ENCODE measurements around the gene IGFBP7.

Gene IGFBP7

DNA sequence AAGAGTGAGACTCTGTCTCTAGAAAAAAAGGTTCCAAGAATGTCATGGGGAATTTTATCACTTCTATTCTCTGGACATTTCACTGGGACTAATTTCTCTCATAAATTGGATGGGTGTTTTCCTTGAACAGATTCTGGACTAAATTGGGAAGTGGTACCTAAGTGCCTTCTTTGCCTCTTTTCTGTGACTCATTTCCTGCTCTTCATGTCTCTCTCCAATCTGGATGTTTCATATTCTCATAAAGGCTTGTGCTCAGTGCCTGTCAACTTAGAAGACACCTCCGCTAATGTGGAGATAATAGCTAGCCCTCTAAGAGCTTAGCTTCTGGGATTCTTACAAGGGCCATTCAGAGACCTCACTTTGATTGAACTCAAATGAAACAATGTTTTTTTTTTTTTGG, 38.0 kb upstream of the IGFBP7 start:
- no peaks in the 10 kb centered on the region for H3F3A ChIP-seq (ENCODE audit: control insufficient read depth, insufficient read depth)
- H3K9me2 ChIP-seq (replicated peaks; ENCODE audit: control insufficient read depth, low read length) = no peaks in the 10 kb centered on the region
- no peak overlapping the region for H3K27ac ChIP-seq (ENCODE audit: low read depth, low read length)
- H3K4me3 ChIP-seq (ENCODE audit: low read length) = no peak overlapping the region
- no peak for TF ChIP-seq EZH2phosphoT487 (IDR thresholded peaks at IDR 0.05; ENCODE audit: borderline replicate concordance, low read length)
- TF ChIP-seq, protein P1, sequence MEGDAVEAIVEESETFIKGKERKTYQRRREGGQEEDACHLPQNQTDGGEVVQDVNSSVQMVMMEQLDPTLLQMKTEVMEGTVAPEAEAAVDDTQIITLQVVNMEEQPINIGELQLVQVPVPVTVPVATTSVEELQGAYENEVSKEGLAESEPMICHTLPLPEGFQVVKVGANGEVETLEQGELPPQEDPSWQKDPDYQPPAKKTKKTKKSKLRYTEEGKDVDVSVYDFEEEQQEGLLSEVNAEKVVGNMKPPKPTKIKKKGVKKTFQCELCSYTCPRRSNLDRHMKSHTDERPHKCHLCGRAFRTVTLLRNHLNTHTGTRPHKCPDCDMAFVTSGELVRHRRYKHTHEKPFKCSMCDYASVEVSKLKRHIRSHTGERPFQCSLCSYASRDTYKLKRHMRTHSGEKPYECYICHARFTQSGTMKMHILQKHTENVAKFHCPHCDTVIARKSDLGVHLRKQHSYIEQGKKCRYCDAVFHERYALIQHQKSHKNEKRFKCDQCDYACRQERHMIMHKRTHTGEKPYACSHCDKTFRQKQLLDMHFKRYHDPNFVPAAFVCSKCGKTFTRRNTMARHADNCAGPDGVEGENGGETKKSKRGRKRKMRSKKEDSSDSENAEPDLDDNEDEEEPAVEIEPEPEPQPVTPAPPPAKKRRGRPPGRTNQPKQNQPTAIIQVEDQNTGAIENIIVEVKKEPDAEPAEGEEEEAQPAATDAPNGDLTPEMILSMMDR (IDR thresholded peaks at IDR 0.05; ENCODE audit: low read depth, low read length, poor library complexity, severe bottlenecking) = no peak
- no peak overlapping the region for H3K4me2 ChIP-seq (ENCODE audit: low read length)
- H3K4me1 ChIP-seq (ENCODE audit: control insufficient read depth, low read length) = no peaks in the 10 kb centered on the region
- H3K36me3 ChIP-seq (ENCODE audit: control insufficient read depth, low read length) = no peaks in the 10 kb centered on the region
- no peaks in the 10 kb centered on the region for H4K20me1 ChIP-seq (ENCODE audit: control insufficient read depth, insufficient read depth, low read depth, low read length)
- no peaks in the 10 kb centered on the region for H3K9me3 ChIP-seq (ENCODE audit: control insufficient read depth, insufficient read depth, low read length)
- H3K27me3 ChIP-seq (ENCODE audit: control insufficient read depth, low read length) = no peaks in the 10 kb centered on the region
- H3K79me2 ChIP-seq (ENCODE audit: control insufficient read depth, low read length) = no peaks in the 10 kb centered on the region

DNA sequence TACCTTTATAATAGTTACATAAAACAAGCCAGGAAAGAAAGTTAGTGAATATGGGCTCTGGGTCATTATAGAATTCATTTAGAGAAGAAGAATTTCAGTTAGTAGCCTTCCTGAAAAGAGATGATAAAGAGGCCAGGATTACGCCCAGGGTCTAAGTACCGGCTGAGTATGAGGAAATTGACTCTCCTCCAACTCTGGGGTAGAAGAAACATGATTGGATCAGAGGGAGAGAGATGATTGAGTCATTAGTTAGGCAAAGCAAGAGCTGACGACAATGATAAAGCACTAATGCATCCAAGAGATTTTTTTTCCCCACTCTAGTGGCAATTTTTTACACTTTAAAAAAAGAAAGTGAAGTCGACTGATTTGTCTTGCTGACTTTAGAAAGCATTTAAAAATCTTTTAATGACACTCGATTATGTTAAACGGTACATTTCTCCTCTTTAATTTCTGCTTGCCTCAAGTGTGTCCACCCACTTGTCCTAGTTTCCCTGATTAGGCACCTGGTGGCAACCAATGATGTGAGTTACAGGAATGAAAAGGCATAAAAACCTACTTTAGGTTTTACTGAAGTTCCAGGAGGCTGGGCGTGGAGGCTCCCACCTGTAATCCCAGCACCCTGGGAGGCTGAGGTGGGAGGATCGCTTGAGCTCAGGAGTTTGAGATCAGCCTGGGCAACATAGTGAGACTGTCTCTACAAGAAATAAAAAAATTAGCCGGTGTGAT, 37.3 kb upstream of the IGFBP7 start:
- Histone ChIP-seq H3K4me1 (ENCODE audit: control insufficient read depth, low read length) (no peaks in the 10 kb centered on the region), H3K27ac (ENCODE audit: low read depth, low read length) (no peak overlapping the region)

DNA sequence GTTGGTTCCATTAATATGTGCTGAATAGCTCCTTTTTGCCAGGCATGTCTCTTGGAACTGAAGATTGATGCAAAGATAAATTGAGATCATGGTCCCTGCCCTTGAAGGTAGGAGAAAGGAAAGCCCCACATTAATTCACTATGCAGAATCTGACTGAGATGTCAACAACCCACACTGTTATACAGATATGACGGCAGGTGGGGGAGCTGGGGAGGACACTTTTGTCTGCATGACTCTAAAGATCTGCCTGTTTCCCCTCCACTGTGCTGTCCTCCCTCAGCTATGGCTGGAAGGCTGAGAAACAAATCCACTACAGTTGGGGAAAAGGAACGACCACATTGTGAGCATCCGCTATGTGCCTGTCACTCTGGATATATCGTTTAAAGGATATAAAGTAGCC, 36.3 kb upstream of the IGFBP7 start:
- Histone ChIP-seq H4K20me1 (ENCODE audit: control insufficient read depth, insufficient read depth, low read depth, low read length) (no peaks in the 10 kb centered on the region), H3K4me1 (ENCODE audit: control insufficient read depth, low read length) (no peaks in the 10 kb centered on the region), H3K27ac (ENCODE audit: low read depth, low read length) (no peak overlapping the region), H3K4me2 (ENCODE audit: low read length) (no peak overlapping the region), H3K27me3 (ENCODE audit: control insufficient read depth, low read length) (no peaks in the 10 kb centered on the region), H3K9me2 (replicated peaks; ENCODE audit: control insufficient read depth, low read length) (no peaks in the 10 kb centered on the region), H3K4me3 (ENCODE audit: low read length) (no peak overlapping the region), H3K9me3 (ENCODE audit: control insufficient read depth, insufficient read depth, low read length) (no peaks in the 10 kb centered on the region), H3K79me2 (ENCODE audit: control insufficient read depth, low read length) (no peaks in the 10 kb centered on the region), H3F3A (ENCODE audit: control insufficient read depth, insufficient read depth) (no peaks in the 10 kb centered on the region), H3K36me3 (ENCODE audit: control insufficient read depth, low read length) (no peaks in the 10 kb centered on the region)
- TF ChIP-seq EZH2phosphoT487 (IDR thresholded peaks at IDR 0.05; ENCODE audit: borderline replicate concordance, low read length) = no peak
- TF ChIP-seq, protein P1 (IDR thresholded peaks at IDR 0.05; ENCODE audit: low read depth, low read length, poor library complexity, severe bottlenecking) = no peak

More for the DNA sequence above, 37.3 kb upstream of the IGFBP7 start:
- Histone ChIP-seq H3K4me2 (ENCODE audit: low read length) (no peak overlapping the region), H3K9me2 (replicated peaks; ENCODE audit: control insufficient read depth, low read length) (no peaks in the 10 kb centered on the region), H3K27me3 (ENCODE audit: control insufficient read depth, low read length) (no peaks in the 10 kb centered on the region), H3K4me3 (ENCODE audit: low read length) (no peak overlapping the region), H3K79me2 (ENCODE audit: control insufficient read depth, low read length) (no peaks in the 10 kb centered on the region), H3F3A (ENCODE audit: control insufficient read depth, insufficient read depth) (no peaks in the 10 kb centered on the region), H3K9me3 (ENCODE audit: control insufficient read depth, insufficient read depth, low read length) (no peaks in the 10 kb centered on the region), H4K20me1 (ENCODE audit: control insufficient read depth, insufficient read depth, low read depth, low read length) (no peaks in the 10 kb centered on the region), H3K36me3 (ENCODE audit: control insufficient read depth, low read length) (no peaks in the 10 kb centered on the region)
- TF ChIP-seq EZH2phosphoT487 (IDR thresholded peaks at IDR 0.05; ENCODE audit: borderline replicate concordance, low read length) = no peak
- TF ChIP-seq, protein P1 (IDR thresholded peaks at IDR 0.05; ENCODE audit: low read depth, low read length, poor library complexity, severe bottlenecking) = no peak

Data from DOHH2 (cell line).